ENCODE results near the gene MTHFD1L. TPM values are rescaled to one million over a fixed set of nuclear protein-coding genes. Genes with fewer than 3 reads are reported as not detected.
A peak's percentile ranks its signal among the peaks of the same experiment; 100 is the strongest.

Gene MTHFD1L
- total and polyA plus RNA-seq, 9 of the 15 experiments (the other 6 are each of a cell fraction or from before 2014, with no cell fraction given), result 20.9 to 128 (median 61.0) TPM

- TF ChIP-seq HNRNPK (IDR thresholded peaks at IDR 0.05; ENCODE audit: low read depth, low read length, poor library complexity, severe bottlenecking) (no peak), IFI16 (CRISPR knock-in tag; IDR thresholded peaks at IDR 0.05) (no peak), USF2 (CRISPR knock-in tag; IDR thresholded peaks at IDR 0.05) (no peak), E4F1 (CRISPR knock-in tag; IDR thresholded peaks at IDR 0.05; ENCODE audit: borderline replicate concordance) (no peak), ARID4B (CRISPR knock-in tag; IDR thresholded peaks at IDR 0.05) (no peak), ESRRB (CRISPR knock-in tag; IDR thresholded peaks at IDR 0.05; ENCODE audit: borderline replicate concordance) (no peak), XRCC3 (IDR thresholded peaks at IDR 0.05) (no peak), CREB1 (IDR thresholded peaks at IDR 0.05) (no peak), CREB1 (CRISPR knock-in tag; IDR thresholded peaks at IDR 0.05) (no peak), CBFA2T3 (IDR thresholded peaks at IDR 0.05) (peak; percentile 72), SRSF1 (IDR thresholded peaks at IDR 0.05; ENCODE audit: low read depth, low read length) (no peak), SMARCE1 (IDR thresholded peaks at IDR 0.05) (peak; percentile 39; the same call in 1 of the 2 replicates), FOXO4 (CRISPR knock-in tag; IDR thresholded peaks at IDR 0.05) (no peak), CHD4 (IDR thresholded peaks at IDR 0.05; ENCODE audit: insufficient read depth, insufficient replicate concordance, low read depth, low read length, poor library complexity, severe bottlenecking) (no peak), AFF4 (CRISPR knock-in tag; IDR thresholded peaks at IDR 0.05) (no peak), NCOA6 (IDR thresholded peaks at IDR 0.05) (no peak)
These were observed 21.1 kb upstream of the MTHFD1L start (continued) for GRCh38 chr6:150844371-150844770.

Measured in K562 (cell line).